Esophagus muscularis mucosa (tissue), 4 donors: Measurements from ENCODE around the gene CCDC87. TPM values are rescaled to one million over a fixed set of nuclear protein-coding genes. Genes with fewer than 3 reads are reported as not detected.

ENCODE experiments used
- DNase-seq: peaks from one replicate; pipeline ENCODE4 v3.0.0-alpha.2; 2017; ENCODE audit errors: extremely low spot score
- H3K27ac ChIP-seq, 4 donors: fragments of 200-600 bp; sonication (generic); replicated peaks in 1 of 4; 1 replicate in 3 of 4; 2 replicates in 1 of 4; pipeline ENCODE4 v1.5.1; 2016 to 2019; ENCODE audit warnings: mild to moderate bottlenecking in 1 of 4
- H3K27me3 ChIP-seq, 4 donors: fragments of 200-600 bp; sonication (generic); one replicate each; pipeline versions ENCODE4 v1.5.1 to v1.6.0; 2016 to 2019
- H3K36me3 ChIP-seq, 4 donors: fragments of 200-600 bp; sonication (generic); one replicate each; pipeline ENCODE4 v1.5.1; 2016 to 2019
- H3K4me1 ChIP-seq, 4 donors: fragments of 200-600 bp; sonication (generic); one replicate each; pipeline ENCODE4 v1.5.1; 2016 to 2019
- H3K4me3 ChIP-seq, 4 donors: fragments of 200-600 bp; sonication (generic); 1 replicate in 2 of 4; 2 replicates in 2 of 4; pipeline ENCODE4 v1.5.1; 2016 to 2019; ENCODE audit warnings: mild to moderate bottlenecking in 4 of 4, moderate library complexity in 1 of 4
- H3K9me3 ChIP-seq, 4 donors: fragments of 200-600 bp; sonication (generic); 1 replicate in 3 of 4; 2 replicates in 1 of 4; pipeline ENCODE4 v1.5.1; 2016 to 2019
- CTCF ChIP-seq, 3 experiments: fragments of 200-600 bp in 2 of 3; fragments of 450-650 bp in 1 of 3; sonication (generic) in 2 of 3; IDR thresholded peaks; one replicate each; pipeline ENCODE4 v1.5.1; 2017 to 2019; ENCODE audit warnings: antibody characterized with exemption in 3 of 3, mild to moderate bottlenecking in 2 of 3, moderate library complexity in 1 of 3
- EP300 ChIP-seq: sonication (generic); formaldehyde crosslinking; IDR thresholded peaks from one replicate; pipeline ENCODE4 v1.6.1; 2017; ENCODE audit warnings: antibody characterized with exemption
- POLR2A ChIP-seq: fragments of 450-650 bp; IDR thresholded peaks from one replicate; pipeline ENCODE4 v1.6.1; 2017; ENCODE audit warnings: antibody characterized with exemption, moderate library complexity, mild to moderate bottlenecking, low read depth
- POLR2AphosphoS5 ChIP-seq, 2 donors: sonication (generic); formaldehyde crosslinking; IDR thresholded peaks; one replicate each; pipeline ENCODE4 v1.6.1; 2017; ENCODE audit warnings: antibody characterized with exemption in 2 of 2
- WGBS: methylation state at CpG from one replicate; pipeline ENCODE4 v1.1.5; 2018; 5-methylcytosine and 5-hydroxymethylcytosine counted together
- intact Hi-C: fragments of 100-400 bp; cut with DNase I; formaldehyde crosslinking; loops from one replicate; pipeline ENCODE4 v1.15.1; 2023
- total RNA-seq, 4 donors: library from RNA; depleted of rRNA; stranded (reverse); fragments of >200 nt; gene quantifications; one replicate each; pipeline versions ENCODE4 v1.1.0 to v1.2.1, GENCODE V29; 2016

Gene CCDC87
- total RNA-seq, 4 donors from 2014 or later: 0.17 to 0.83 (median 0.46) TPM

- DNase-seq: no peak
- Histone ChIP-seq H3K9me3 (no peaks in the 10 kb centered on the region), H3K4me1 (peaks cover 14 to 29% (median 27%) of the 10 kb centered on the region in 4 donors), H3K27ac (no peak overlapping the region), H3K36me3 (peaks cover 5 to 40% (median 31%) of the 10 kb centered on the region in 4 donors), H3K4me3 (no peak overlapping the region), H3K27me3 (no peaks in the 10 kb centered on the region)
- WGBS: 70% methylated on average over 2 of the region's 10 CpGs
- intact Hi-C loops: loop anchor here (10.0 kb wide), 1 partner anchor 281 kb away; the partner anchor contains the start of gene RCE1
- no peak for TF ChIP-seq CTCF (IDR thresholded peaks at IDR 0.05)
These were observed 29.0 kb downstream of the CCDC87 start for GRCh38 chr11:66563832-66564231.

DNA sequence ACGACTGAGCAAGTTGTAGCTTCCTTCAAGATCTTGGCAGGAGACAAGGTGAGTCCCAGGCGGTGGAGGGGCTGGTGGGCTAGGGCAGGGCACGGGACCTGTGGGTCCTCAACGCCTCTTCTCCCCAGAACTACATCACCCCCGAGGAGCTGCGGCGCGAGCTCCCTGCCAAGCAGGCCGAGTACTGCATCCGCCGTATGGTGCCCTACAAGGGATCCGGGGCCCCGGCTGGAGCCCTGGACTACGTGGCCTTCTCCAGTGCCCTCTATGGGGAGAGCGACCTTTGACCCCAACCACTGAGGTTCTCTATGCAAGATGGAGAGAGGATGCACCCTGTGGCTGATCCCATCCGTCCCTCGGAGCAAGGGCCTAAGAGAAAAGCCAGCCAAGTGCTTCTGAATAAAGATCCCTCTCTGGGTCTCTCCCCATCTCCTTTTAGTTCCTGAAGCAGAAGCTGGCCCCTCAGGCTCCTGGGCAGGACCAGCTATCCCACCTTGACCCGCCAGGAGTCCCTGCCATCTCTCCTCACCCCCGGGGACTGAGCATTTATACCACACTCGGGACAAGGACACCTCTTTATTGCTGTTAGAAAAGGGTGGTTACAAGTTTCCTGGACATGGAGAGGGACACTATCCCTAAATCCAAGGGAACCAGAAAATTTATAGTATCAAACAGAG is 29.8 kb downstream of the CCDC87 start:
- no peak overlapping the region for H3K27ac ChIP-seq
- H3K4me3 ChIP-seq: no peak overlapping the region
- no peak for DNase-seq
- H3K4me1 ChIP-seq: peaks cover 13 to 28% (median 23%) of the 10 kb centered on the region in 4 donors
- WGBS: 92% methylated on average over 17 of the region's 20 CpGs
- peaks cover 5 to 40% (median 31%) of the 10 kb centered on the region in 4 donors for H3K36me3 ChIP-seq
- no peaks in the 10 kb centered on the region for H3K9me3 ChIP-seq
- intact Hi-C loops: loop anchor here (10.0 kb wide), 1 partner anchor 282 kb away; the partner anchor contains the start of gene RCE1
- no peaks in the 10 kb centered on the region for H3K27me3 ChIP-seq
- TF ChIP-seq POLR2A (no peak), CTCF (IDR thresholded peaks at IDR 0.05) (no peak), POLR2AphosphoS5 (IDR thresholded peaks at IDR 0.05) (no peak), EP300 (no peak)

GRCh38 chr11:66562275-66562674 is 30.6 kb downstream of the CCDC87 start:
- TF ChIP-seq POLR2A: no peak
- no peak for TF ChIP-seq CTCF (IDR thresholded peaks at IDR 0.05)
- TF ChIP-seq POLR2AphosphoS5 (IDR thresholded peaks at IDR 0.05): no peak
- no peak for TF ChIP-seq EP300
- peaks cover 0 to 6% (median 0%) of the 10 kb centered on the region in 4 donors for H3K27me3 ChIP-seq
- H3K36me3 ChIP-seq: peaks cover 5 to 40% (median 31%) of the 10 kb centered on the region in 4 donors
- intact Hi-C loops: loop anchor here (10.0 kb wide), 1 partner anchor 283 kb away; the partner anchor contains the start of gene RCE1
- no peak for DNase-seq
- H3K27ac ChIP-seq: no peak overlapping the region
- no peak overlapping the region for H3K4me3 ChIP-seq
- 81% methylated on average over 2 of the region's 2 CpGs for WGBS
- H3K4me1 ChIP-seq: peaks cover 8 to 20% (median 15%) of the 10 kb centered on the region in 4 donors
- no peaks in the 10 kb centered on the region for H3K9me3 ChIP-seq

DNA sequence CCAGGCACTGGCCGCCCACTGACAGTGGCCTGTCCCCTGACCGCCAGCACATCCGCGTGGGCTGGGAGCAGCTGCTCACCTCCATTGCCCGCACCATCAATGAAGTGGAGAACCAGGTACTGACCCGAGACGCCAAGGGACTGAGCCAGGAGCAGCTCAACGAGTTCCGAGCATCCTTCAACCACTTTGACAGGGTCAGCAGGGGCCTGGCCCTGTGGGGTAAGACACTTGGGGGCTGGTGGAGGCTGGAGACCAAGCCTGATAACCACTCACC is 31.0 kb downstream of the CCDC87 start:
- intact Hi-C loops: loop anchor here (10.0 kb wide), 1 partner anchor 283 kb away; the partner anchor contains the start of gene RCE1
- H3K4me1 ChIP-seq: peaks cover 8 to 17% (median 12%) of the 10 kb centered on the region in 4 donors
- no peaks in the 10 kb centered on the region for H3K9me3 ChIP-seq
- H3K4me3 ChIP-seq: no peak overlapping the region
- H3K36me3 ChIP-seq: peaks cover 5 to 40% (median 31%) of the 10 kb centered on the region in 4 donors
- WGBS: 93% methylated on average over 8 of the region's 9 CpGs
- H3K27ac ChIP-seq: no peak overlapping the region
- DNase-seq: no peak
- H3K27me3 ChIP-seq: peaks cover 0 to 10% (median 0%) of the 10 kb centered on the region in 4 donors
- no peak for TF ChIP-seq EP300
- TF ChIP-seq POLR2AphosphoS5 (IDR thresholded peaks at IDR 0.05): no peak
- no peak for TF ChIP-seq POLR2A
- TF ChIP-seq CTCF (IDR thresholded peaks at IDR 0.05): no peak
